Loucy (cell line): ENCODE results near the gene GSTO1.

ENCODE experiments used
- EZH2phosphoT487 ChIP-seq: fragments of 200-600 bp; IDR thresholded peaks from 2 replicates; pipeline ENCODE4 v1.6.1; 2018; ENCODE audit warnings: antibody characterized with exemption, mild to moderate bottlenecking, moderate library complexity, borderline replicate concordance
- TF ChIP-seq, protein P1 (sequence below): fragments of 200-600 bp; sonication (generic); conservative IDR thresholded peaks from 2 replicates; pipeline ENCODE4 v1.5.1; 2014; ENCODE audit warnings: mild to moderate bottlenecking, antibody characterized with exemption, low read length

DNA sequence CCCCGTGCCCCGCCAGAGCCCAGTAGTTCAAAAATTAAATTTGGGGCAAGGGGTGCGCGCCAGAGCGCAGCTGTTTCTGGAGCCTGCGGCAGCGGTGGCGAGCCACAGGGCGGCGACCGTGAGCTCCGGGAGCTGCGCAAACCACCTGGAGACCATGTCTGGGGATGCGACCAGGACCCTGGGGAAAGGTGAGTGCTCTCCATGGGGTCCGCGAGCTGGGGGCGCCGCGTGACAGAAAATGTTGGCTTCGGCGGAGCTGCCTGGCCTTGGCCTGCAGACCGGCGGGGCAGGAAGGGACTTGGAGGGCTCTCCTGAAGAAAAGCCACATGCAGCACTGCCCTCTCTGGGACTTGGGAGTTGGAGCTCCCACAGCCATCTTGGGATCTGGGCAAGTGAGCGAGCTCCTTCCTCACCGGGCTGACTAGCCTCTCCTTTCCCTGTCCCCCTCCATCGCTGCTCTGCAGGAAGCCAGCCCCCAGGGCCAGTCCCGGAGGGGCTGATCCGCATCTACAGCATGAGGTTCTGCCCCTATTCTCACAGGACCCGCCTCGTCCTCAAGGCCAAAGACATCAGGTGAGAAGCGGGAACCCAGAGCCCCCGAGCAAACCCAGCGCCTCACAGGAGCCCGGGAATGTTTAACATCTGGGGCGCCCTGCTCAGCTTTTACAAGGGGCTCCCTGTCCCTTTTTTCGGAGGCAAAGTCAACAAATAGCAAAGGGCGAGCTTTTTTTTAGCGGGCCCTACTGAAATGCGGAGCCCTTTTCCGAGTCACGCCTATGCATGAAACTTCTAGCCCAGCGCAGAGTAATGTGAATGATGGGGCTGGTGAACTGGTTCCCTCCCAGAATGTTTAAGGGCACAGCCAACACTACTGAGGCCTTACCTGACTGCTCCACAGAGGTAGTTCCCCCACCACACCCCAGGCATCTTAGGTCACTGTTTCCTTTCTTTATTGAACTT lies 20.4 kb downstream of the GSTO1 start:
- TF ChIP-seq, protein P1, sequence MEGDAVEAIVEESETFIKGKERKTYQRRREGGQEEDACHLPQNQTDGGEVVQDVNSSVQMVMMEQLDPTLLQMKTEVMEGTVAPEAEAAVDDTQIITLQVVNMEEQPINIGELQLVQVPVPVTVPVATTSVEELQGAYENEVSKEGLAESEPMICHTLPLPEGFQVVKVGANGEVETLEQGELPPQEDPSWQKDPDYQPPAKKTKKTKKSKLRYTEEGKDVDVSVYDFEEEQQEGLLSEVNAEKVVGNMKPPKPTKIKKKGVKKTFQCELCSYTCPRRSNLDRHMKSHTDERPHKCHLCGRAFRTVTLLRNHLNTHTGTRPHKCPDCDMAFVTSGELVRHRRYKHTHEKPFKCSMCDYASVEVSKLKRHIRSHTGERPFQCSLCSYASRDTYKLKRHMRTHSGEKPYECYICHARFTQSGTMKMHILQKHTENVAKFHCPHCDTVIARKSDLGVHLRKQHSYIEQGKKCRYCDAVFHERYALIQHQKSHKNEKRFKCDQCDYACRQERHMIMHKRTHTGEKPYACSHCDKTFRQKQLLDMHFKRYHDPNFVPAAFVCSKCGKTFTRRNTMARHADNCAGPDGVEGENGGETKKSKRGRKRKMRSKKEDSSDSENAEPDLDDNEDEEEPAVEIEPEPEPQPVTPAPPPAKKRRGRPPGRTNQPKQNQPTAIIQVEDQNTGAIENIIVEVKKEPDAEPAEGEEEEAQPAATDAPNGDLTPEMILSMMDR, result peak; percentile 63
- no peak for TF ChIP-seq EZH2phosphoT487
